ENCODE results near the gene PDE6B. TPM values are rescaled to one million over a fixed set of nuclear protein-coding genes. Genes with fewer than 3 reads are reported as not detected.

Gene PDE6B
- total RNA-seq, 1 donor from 2014 or later = 13.3 TPM

DNA sequence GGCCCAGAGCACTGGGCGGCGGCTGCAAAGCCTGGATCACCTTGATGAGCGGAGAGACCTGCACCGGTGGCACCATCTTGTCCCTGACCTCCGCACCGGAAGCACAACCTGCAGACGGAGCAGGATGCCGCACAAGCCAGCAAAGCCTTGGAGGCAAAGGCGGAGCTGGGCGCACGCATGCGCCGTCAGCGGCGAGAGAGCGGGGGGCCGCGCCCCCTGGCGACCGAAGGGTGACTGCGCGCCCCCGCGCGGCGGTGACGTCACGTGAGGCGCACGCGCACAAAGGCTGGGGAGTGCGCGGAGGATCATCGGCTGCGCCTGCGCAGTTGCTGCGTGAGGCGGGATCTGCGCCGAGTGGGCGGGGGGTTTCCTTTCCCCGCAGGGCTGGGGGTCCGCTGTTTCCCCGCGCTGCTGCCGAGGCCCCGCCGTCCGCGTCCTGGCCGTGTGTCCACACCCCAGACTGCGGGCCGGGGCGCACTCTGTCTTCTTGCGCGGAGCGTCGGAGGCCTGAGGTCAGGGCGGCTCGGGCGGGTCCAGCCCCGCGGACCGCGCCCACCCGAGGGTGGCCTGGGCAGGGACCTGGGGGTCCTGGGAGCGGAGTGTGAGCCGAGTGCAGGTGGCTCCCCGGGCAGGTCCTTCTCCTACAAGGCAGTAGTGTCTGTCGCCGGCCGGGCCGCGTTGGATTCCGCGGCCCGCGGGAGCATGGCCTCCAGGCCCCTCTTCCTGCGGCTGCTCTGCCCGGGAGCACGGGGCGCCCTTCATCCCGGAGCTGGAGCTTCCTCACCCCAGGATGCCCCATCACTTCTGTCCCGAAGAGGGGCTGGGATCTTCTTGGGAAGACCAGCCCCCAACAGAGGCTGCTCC lies 49.0 kb downstream of the PDE6B start, which contains the start of the genes ATP5ME and MYL5:
Gene ATP5ME, minus strand, starts transcription at position 105 of the 864 bp plus-strand sequence. Its CDS starts 29 bp downstream, at position 76.
Gene MYL5, plus strand, starts transcription at position 371 of the 864 bp plus-strand sequence. CDS start 3,485 bp downstream, outside the sequence.
- peak within 1 kb of the TSS; percentile 85 for H3K27ac Mint-ChIP-seq
- H3K9me3 Mint-ChIP-seq = no peaks in the 10 kb centered on the region
- H3K4me3 Mint-ChIP-seq (ENCODE audit: low read depth) = peak within 1 kb of the TSS; percentile 86
- H3K27me3 Mint-ChIP-seq (ENCODE audit: low read depth) = no peaks in the 10 kb centered on the region
- intact Hi-C loops (cut with micrococcal nuclease) = loop anchor here (2.0 to 10.0 kb wide), 6 partner anchors 30 to 432 kb away; partner anchors contain the start of genes GAK, PCGF3, PIGG and TMEM175
- peaks cover 30% of the 10 kb centered on the region for H3K36me3 Mint-ChIP-seq (ENCODE audit: low read depth)
- H3K4me1 Mint-ChIP-seq (ENCODE audit: low read depth) = peaks cover 7% of the 10 kb centered on the region
- peak; percentile 97 for DNase-seq (ENCODE audit: low spot score)

DNA sequence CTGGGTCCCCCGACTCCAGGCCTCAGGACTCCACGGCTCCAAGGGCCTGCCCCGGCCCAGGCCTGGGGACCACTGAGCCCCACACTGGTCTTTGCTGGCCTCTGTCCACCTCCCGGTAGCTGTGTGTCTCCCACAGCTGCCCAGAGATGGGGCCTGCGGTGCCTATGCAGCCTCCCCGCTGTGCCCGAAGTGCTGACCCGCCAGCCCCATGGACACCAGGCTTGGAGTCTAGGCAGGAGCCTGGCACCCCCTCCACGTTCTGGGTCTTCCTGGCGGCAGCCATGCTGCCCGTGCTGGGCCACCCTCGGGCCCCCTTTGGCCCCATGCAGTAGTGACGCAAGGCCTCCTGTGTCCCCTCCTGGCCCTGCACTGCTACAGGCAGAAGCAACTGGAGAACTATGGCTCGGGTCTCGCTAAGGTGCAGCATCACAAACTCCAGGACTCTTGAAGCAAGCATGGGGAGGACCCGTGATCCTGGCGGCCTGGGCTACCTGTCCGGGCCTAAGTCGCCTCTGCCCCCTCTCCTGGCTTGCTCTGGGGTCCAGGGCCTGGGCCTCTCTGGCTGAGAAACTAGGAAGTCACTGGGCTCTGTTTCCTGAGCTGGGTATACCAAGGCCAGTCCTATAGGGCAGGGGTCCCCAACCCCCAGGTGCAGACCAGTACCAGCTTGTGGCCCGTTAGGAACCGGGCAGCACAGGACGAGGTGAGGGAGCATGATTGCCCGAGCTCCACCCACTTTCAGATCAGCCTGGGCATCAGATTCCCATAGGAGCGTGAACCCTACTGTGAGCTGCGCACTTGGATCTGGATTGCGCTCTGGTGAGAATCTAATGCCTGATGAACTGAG lies 49.9 kb downstream of the PDE6B start:
- no peak for DNase-seq (ENCODE audit: low spot score)
- peak overlapping the region; percentile 83 for H3K4me3 Mint-ChIP-seq (ENCODE audit: low read depth)
- peaks cover 7% of the 10 kb centered on the region for H3K4me1 Mint-ChIP-seq (ENCODE audit: low read depth)
- H3K27me3 Mint-ChIP-seq (ENCODE audit: low read depth) = no peaks in the 10 kb centered on the region
- intact Hi-C loops (cut with micrococcal nuclease) = loop anchor here (2.0 to 10.0 kb wide), 2 partner anchors 30 to 200 kb away; partner anchors contain the start of gene PCGF3
- no peaks in the 10 kb centered on the region for H3K9me3 Mint-ChIP-seq
- H3K36me3 Mint-ChIP-seq (ENCODE audit: low read depth) = peaks cover 30% of the 10 kb centered on the region
- peak overlapping the region; percentile 85 for H3K27ac Mint-ChIP-seq

DNA sequence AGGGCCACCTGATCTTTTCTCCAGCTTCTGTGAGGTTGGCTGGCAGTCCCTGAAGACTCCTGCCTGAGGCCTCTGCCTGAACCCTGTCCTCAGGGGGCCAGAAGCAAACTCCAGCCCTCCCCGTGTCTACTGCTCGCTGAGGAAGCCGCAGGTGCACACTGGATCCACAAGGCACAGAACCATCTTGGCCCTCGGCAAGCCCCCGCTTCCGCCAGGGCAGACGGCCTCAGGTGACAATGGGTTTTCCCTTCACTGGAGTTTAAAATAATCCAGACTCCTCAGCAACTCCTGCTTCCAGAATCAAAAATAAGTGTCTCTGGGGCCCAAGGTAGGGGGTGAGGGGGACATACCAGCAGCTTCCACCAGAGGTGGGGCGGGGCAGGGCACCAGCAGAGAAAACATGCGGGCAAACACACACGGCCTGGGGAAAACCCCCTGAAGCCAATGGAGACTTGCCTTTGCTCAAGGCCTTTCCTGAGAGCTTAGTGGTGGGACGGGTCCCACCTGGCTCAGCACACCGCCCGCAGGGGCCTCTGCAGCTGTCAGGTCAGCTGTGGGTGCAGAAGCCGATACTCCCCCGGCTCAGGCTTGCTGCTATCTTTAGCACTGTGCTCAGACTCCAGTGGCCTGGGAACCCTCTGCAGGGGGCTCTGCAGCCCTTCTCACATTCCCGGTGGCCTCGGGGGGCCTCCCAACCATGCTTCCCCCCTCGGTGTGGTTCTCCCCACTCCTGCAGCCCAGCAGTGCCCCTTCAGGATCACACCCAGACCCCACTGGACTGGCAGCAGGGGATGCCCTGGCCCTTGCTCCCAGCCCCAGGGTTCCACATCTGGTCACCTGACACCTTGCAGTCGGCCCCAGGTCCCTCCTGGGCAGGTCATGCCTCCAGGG lies 50.9 kb downstream of the PDE6B start:
- no peak overlapping the region for H3K27ac Mint-ChIP-seq
- intact Hi-C loops (cut with micrococcal nuclease) = loop anchor here (2.0 to 10.0 kb wide), 2 partner anchors 29 to 201 kb away; partner anchors contain the start of gene PCGF3
- no peaks in the 10 kb centered on the region for H3K9me3 Mint-ChIP-seq
- no peaks in the 10 kb centered on the region for H3K27me3 Mint-ChIP-seq (ENCODE audit: low read depth)
- peaks cover 7% of the 10 kb centered on the region for H3K4me1 Mint-ChIP-seq (ENCODE audit: low read depth)
- peaks cover 23% of the 10 kb centered on the region for H3K36me3 Mint-ChIP-seq (ENCODE audit: low read depth)
- H3K4me3 Mint-ChIP-seq (ENCODE audit: low read depth) = peak overlapping the region; percentile 83
- no peak for DNase-seq (ENCODE audit: low spot score)

DNA sequence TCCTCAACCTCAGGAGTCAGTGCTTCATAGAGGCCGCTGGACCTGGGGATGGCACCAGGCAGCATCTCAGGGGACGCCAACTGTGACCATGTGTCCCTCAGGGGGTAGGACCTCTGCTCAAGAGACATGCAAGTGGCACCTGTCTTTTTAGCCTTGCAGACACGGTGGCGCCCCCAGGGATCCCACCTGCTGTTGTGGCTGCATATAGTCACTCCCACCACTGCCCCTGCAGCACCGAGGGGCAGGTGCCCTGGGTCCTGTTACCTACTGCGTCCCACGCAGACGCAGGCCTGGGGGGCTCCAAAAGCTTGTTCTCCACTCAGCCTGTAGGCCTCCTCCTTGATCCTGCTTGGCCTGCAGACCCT lies 51.5 kb downstream of the PDE6B start:
- no peak overlapping the region for H3K27ac Mint-ChIP-seq
- DNase-seq (ENCODE audit: low spot score) = no peak
- peaks cover 7% of the 10 kb centered on the region for H3K4me1 Mint-ChIP-seq (ENCODE audit: low read depth)
- H3K27me3 Mint-ChIP-seq (ENCODE audit: low read depth) = no peaks in the 10 kb centered on the region
- no peaks in the 10 kb centered on the region for H3K9me3 Mint-ChIP-seq
- intact Hi-C loops (cut with micrococcal nuclease) = loop anchor here (10.0 kb wide), 1 partner anchor 202 kb away; no protein-coding TSS in a partner anchor
- H3K4me3 Mint-ChIP-seq (ENCODE audit: low read depth) = peak overlapping the region; percentile 45
- peaks cover 17% of the 10 kb centered on the region for H3K36me3 Mint-ChIP-seq (ENCODE audit: low read depth)

DNA sequence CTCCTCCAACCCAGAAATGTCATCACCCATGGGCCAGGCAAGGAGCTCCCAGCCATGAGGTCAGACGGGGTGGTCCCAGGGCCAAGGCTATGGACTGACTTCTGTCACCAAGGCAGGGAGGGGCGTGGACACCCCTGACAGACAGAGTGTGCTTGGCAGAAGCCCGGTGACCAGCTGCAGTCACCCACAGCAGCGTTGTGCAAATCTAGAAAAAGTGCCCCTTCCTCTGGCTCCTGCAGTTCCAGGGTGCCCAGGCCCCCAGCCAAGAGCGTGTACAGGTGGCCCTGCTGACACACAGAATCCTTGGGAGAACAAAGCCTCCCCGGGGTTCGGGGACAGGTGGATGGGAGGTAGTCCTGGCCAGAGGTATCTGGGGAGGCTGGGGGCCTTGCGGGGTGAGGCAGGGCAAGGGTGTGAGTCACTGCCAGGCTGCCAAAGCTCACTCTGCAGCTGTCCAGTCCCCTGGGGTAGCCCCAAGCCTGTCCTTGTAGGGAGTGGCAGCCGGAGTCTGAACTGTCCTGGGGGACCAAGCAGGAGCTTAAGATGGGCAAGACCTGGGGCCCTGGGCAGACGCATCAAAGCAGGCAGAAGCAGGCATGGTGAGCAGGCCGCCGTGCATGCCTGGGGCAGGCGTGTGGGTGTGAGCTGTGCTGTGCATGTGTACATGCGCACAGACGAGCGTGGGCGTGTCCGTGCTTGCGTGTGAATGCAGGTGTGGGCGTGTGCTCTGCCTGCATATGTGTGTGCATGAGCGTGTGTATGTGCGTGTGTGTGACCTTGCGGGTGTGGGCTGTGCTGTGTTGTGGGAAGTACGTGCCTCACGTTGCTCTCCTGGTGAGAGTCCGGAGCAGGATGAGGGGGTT lies 52.3 kb downstream of the PDE6B start:
- intact Hi-C loops (cut with micrococcal nuclease) = loop anchor here (10.0 kb wide), 1 partner anchor 203 kb away; no protein-coding TSS in a partner anchor
- H3K9me3 Mint-ChIP-seq = no peaks in the 10 kb centered on the region

DNA sequence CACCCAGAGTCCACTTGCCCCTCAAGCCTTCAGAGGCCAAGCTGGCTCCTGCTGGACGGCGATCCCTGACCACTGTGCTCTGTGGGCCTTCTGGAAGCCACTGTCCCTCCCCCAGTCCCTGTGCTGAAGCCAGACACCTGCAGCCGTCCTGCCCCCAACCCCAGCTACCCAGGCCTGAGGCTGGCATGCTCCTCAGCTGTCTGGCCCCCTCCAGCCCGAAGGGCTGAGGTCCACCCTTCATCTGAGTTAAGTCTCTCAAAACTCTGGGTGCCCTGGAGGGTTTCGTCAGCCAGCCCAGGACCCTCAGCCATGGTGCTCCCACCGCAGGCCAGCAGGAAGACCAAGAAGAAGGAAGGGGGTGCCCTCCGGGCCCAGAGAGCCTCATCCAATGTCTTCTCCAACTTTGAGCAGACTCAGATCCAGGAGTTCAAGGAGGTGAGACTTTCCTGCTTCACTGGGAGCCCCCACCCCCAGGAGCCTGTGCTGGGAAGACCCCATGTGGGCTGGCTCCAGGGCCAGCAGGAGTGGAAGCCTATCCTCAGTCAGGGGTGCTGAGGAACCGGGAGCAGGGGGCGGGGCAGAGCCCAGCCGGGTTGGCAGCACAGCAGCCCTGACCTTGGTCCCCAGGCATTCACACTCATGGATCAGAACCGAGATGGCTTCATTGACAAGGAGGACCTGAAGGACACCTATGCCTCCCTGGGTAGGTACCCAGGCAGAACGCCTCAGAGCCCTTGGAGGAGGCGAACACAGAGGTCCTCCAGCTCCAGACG lies 53.1 kb downstream of the PDE6B start:
- Mint-ChIP-seq H3K36me3 (ENCODE audit: low read depth) (peaks cover under 1% of the 10 kb centered on the region), H3K9me3 (no peaks in the 10 kb centered on the region), H3K27me3 (ENCODE audit: low read depth) (no peaks in the 10 kb centered on the region), H3K4me3 (ENCODE audit: low read depth) (no peak overlapping the region), H3K4me1 (ENCODE audit: low read depth) (peaks cover 2% of the 10 kb centered on the region), H3K27ac (no peak overlapping the region)
- intact Hi-C loops (cut with micrococcal nuclease) = loop anchor here (10.0 kb wide), 1 partner anchor 204 kb away; no protein-coding TSS in a partner anchor
- no peak for DNase-seq (ENCODE audit: low spot score)

More for the DNA sequence above, 52.3 kb downstream of the PDE6B start:
- Mint-ChIP-seq H3K27me3 (ENCODE audit: low read depth) (no peaks in the 10 kb centered on the region), H3K4me1 (ENCODE audit: low read depth) (peaks cover 7% of the 10 kb centered on the region), H3K4me3 (ENCODE audit: low read depth) (no peak overlapping the region), H3K36me3 (ENCODE audit: low read depth) (peaks cover 9% of the 10 kb centered on the region), H3K27ac (no peak overlapping the region)
- DNase-seq (ENCODE audit: low spot score) = no peak

DNA sequence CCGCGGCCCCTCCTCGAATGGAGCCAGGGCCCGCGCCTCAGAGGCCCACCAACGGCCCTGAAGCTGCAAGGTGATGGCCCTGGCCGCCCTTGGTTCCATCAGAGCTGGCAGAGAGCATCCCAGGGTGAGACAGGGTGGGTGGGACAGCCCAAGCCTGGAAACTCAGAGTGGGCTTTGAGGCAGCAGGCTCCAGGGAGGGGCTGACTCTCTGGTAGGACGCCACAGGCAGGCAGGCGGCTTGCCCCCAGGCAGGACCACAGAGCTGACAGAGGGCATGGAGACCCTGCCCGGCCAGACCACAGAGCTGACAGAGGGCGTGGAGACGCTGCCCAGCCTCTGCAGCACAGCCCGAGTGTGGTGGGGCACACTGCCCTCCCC lies 53.7 kb downstream of the PDE6B start:
- intact Hi-C loops (cut with micrococcal nuclease) = loop anchor here (10.0 kb wide), 1 partner anchor 204 kb away; no protein-coding TSS in a partner anchor
- Mint-ChIP-seq H3K36me3 (ENCODE audit: low read depth) (no peaks in the 10 kb centered on the region), H3K4me3 (ENCODE audit: low read depth) (no peak overlapping the region), H3K4me1 (ENCODE audit: low read depth) (peaks cover 2% of the 10 kb centered on the region), H3K27ac (no peak overlapping the region), H3K9me3 (no peaks in the 10 kb centered on the region), H3K27me3 (ENCODE audit: low read depth) (no peaks in the 10 kb centered on the region)
- DNase-seq (ENCODE audit: low spot score) = no peak

DNA sequence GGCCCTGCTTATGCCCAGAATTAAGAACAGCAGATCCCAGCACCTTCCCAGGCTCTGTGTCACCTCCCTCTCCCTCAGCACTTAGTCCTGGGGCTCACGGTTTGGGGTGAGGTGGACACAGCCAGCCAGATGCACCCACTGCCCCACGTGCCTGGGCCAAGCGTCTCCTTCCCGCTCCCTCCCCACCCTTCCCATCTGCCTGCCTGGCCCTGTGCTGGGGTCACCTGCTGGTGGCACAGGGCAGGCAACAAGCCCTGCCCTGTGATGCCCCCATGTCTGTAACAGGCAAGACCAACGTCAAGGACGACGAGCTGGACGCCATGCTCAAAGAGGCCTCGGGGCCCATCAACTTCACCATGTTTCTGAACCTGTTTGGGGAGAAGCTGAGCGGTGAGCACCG lies 54.3 kb downstream of the PDE6B start:
- no peaks in the 10 kb centered on the region for H3K9me3 Mint-ChIP-seq
- H3K36me3 Mint-ChIP-seq (ENCODE audit: low read depth) = no peaks in the 10 kb centered on the region
- no peak for DNase-seq (ENCODE audit: low spot score)
- H3K4me3 Mint-ChIP-seq (ENCODE audit: low read depth) = no peak overlapping the region
- peaks cover 2% of the 10 kb centered on the region for H3K4me1 Mint-ChIP-seq (ENCODE audit: low read depth)
- no peak overlapping the region for H3K27ac Mint-ChIP-seq
- intact Hi-C loops (cut with micrococcal nuclease) = loop anchor here (5.0 to 10.0 kb wide), 2 partner anchors 205 to 342 kb away; partner anchors contain the start of gene ZNF141
- no peaks in the 10 kb centered on the region for H3K27me3 Mint-ChIP-seq (ENCODE audit: low read depth)

DNA sequence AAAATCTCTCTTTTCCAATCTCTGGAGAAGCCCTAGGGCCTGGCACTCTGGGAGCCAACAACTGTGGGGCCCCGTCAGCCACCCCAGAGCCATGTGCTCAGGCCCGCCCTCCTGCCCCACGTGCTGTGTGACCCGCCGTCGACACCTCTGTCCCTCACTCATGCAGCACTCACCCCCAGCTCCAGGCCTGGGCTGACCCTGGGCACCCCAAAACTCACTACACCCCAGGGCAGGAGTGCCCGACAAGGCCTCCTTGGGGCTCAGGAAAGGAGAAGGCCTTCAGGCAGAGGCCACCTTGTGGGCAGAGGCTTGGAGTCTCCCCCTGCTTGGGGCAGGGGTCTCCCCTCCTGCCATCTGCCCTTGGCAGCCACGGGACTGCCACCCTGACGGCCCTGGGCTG lies 54.7 kb downstream of the PDE6B start:
- Mint-ChIP-seq H3K27me3 (ENCODE audit: low read depth) (no peaks in the 10 kb centered on the region), H3K4me3 (ENCODE audit: low read depth) (peak overlapping the region; percentile 26), H3K27ac (no peak overlapping the region), H3K4me1 (ENCODE audit: low read depth) (peaks cover 2% of the 10 kb centered on the region), H3K9me3 (no peaks in the 10 kb centered on the region), H3K36me3 (ENCODE audit: low read depth) (no peaks in the 10 kb centered on the region)
- DNase-seq (ENCODE audit: low spot score) = no peak
- intact Hi-C loops (cut with micrococcal nuclease) = loop anchor here (5.0 kb wide), 1 partner anchor 343 kb away; the partner anchor contains the start of gene ZNF141

DNA sequence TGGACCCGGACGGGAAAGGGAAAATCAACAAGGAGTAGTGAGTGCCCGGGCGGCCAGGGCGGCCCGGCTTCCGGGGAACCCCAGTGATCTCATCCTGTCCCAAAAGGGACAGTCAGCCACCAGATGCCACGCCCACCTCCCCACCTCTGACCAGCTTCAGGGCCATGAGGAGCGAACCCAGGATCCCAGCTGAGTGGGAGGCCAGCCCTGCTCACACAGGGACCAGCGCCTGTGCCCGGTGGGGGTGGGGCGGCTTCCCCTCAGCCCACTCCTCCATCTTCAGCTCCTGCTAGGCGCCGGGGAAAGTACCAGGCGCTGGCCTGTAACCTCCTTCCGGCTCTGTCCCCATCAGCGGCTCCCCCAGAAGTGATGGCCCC lies 55.2 kb downstream of the PDE6B start:
- no peak for DNase-seq (ENCODE audit: low spot score)
- no peak overlapping the region for H3K27ac Mint-ChIP-seq
- intact Hi-C loops (cut with micrococcal nuclease) = loop anchor here (5.0 kb wide), 1 partner anchor 343 kb away; the partner anchor contains the start of gene ZNF141

More for the DNA sequence above, 55.2 kb downstream of the PDE6B start:
- Mint-ChIP-seq H3K27me3 (ENCODE audit: low read depth) (no peaks in the 10 kb centered on the region), H3K9me3 (no peaks in the 10 kb centered on the region), H3K36me3 (ENCODE audit: low read depth) (no peaks in the 10 kb centered on the region), H3K4me1 (ENCODE audit: low read depth) (peaks cover 2% of the 10 kb centered on the region), H3K4me3 (ENCODE audit: low read depth) (peak overlapping the region; percentile 45)
